OCI-LY7 (cell line): ENCODE measurements around the gene SEMA7A. TPM values are rescaled to one million over a fixed set of nuclear protein-coding genes. Genes with fewer than 3 reads are reported as not detected.

ENCODE experiments used
- BruUV-seq: library from RNA; stranded (reverse); fragments of 400-500 nt; replicated peaks from 2 replicates; lab custom pipeline; 2021; lab: Mats Ljungman, UMichigan
- CTCF ChIA-PET: fragments of 300-600 bp; sonication (Branson Sonifier 250); formaldehyde crosslinking; loops from one replicate; lab custom pipeline; 2022; ENCODE audit warnings: antibody characterized with exemption; ENCODE audit not compliant: unreplicated experiment; lab: Charles Lee
- POLR2A ChIA-PET: fragments of 300-600 bp; sonication (Branson Sonifier 250); formaldehyde crosslinking; loops from one replicate; lab custom pipeline; 2022; ENCODE audit warnings: antibody characterized with exemption; lab: Charles Lee
- DNase-seq: peaks from one replicate; pipeline ENCODE4 v3.0.0-alpha.2; 2015; ENCODE audit warnings: low spot score
- H2AFZ ChIP-seq: fragments of 200-600 bp; sonication (generic), shearing (Covaris generic); 2 replicates; pipeline ENCODE4 v1.6.1; 2014; ENCODE audit warnings: mild to moderate bottlenecking, antibody characterized with exemption, low read length, moderate library complexity
- H3K27ac ChIP-seq: fragments of 200-600 bp; sonication (generic); 2 replicates; pipeline ENCODE4 v1.5.1; 2014; ENCODE audit warnings: mixed run types, low read depth, mild to moderate bottlenecking, moderate library complexity, low read length, inconsistent platforms; ENCODE audit not compliant: poor library complexity, severe bottlenecking
- H3K36me3 ChIP-seq: fragments of 200-600 bp; sonication (generic); 2 replicates; pipeline ENCODE4 v1.6.1; 2014; ENCODE audit warnings: mild to moderate bottlenecking, antibody characterized with exemption, low read length, moderate library complexity, mixed read lengths; ENCODE audit not compliant: insufficient read depth
- H3K4me1 ChIP-seq: fragments of 200-600 bp; sonication (generic); 2 replicates; pipeline ENCODE4 v1.5.1; 2014; ENCODE audit warnings: mild to moderate bottlenecking, low read length; ENCODE audit not compliant: insufficient read depth, poor library complexity, severe bottlenecking
- H3K4me2 ChIP-seq: fragments of 200-600 bp; sonication (generic); 2 replicates; pipeline ENCODE4 v1.6.1; 2014; ENCODE audit warnings: mild to moderate bottlenecking, low read length
- H3K4me3 ChIP-seq: fragments of 200-600 bp; sonication (generic); 2 replicates; pipeline ENCODE4 v1.5.1; 2014; ENCODE audit warnings: mild to moderate bottlenecking, low read depth, low read length; ENCODE audit not compliant: poor library complexity, severe bottlenecking
- H3K79me2 ChIP-seq: fragments of 200-600 bp; sonication (generic); 2 replicates; pipeline ENCODE4 v1.6.1; 2016; ENCODE audit warnings: low read depth, mild to moderate bottlenecking, low read length, moderate library complexity, mixed read lengths; ENCODE audit not compliant: insufficient read depth
- H3K9me2 ChIP-seq: fragments of 200-600 bp; sonication (generic); 2 replicates; pipeline ENCODE4 v1.6.1; 2016; ENCODE audit warnings: mild to moderate bottlenecking, low read length, mixed read lengths; ENCODE audit not compliant: insufficient read depth
- H3K9me3 ChIP-seq: fragments of 200-600 bp; sonication (generic); 2 replicates; pipeline ENCODE4 v1.6.1; 2014; ENCODE audit warnings: mild to moderate bottlenecking, mixed run types, low read length, mixed read lengths
- H4K20me1 ChIP-seq: fragments of 200-600 bp; sonication (generic); 2 replicates; pipeline ENCODE4 v1.6.1; 2014; ENCODE audit warnings: mild to moderate bottlenecking, antibody characterized with exemption, low read length, moderate library complexity, mixed read lengths; ENCODE audit not compliant: insufficient read depth
- CTCF ChIP-seq: fragments of 200-600 bp; sonication (generic); conservative IDR thresholded peaks from 2 replicates; pipeline ENCODE4 v1.5.1; 2014; ENCODE audit warnings: mild to moderate bottlenecking, antibody characterized with exemption, low read length, moderate library complexity, mixed read lengths
- EZH2phosphoT487 ChIP-seq: fragments of 200-600 bp; sonication (generic); IDR thresholded peaks from 2 replicates; pipeline ENCODE4 v1.6.1; 2018; ENCODE audit warnings: low read depth, borderline replicate concordance, mild to moderate bottlenecking, mixed run types, antibody characterized with exemption, low read length, moderate library complexity, mixed read lengths
- intact Hi-C: fragments of 100-400 bp; cut with micrococcal nuclease; formaldehyde crosslinking; loops from one replicate; pipeline ENCODE4 v1.10.0; 2022; ENCODE audit not compliant: unreplicated experiment
- total RNA-seq, 2 experiments: library from RNA; depleted of rRNA in 1 of 2; stranded (reverse); fragments of >200 nt in 1 of 2; shearing (Covaris generic) in 1 of 2; gene quantifications; 2 replicates each; pipeline ENCODE4 v1.2.3, GENCODE V29; 2014 to 2022

SEMA7A gene
- total RNA-seq, 2 experiments from 2014 or later = 0.06 to 1.0 TPM

GRCh38 chr15:74370471-74370870 is 63.3 kb downstream of the SEMA7A start:
- Histone ChIP-seq H3K4me1 (peaks cover 12% of the 10 kb centered on the region), H4K20me1 (no peaks in the 10 kb centered on the region), H3K27ac (no peak overlapping the region), H3K36me3 (no peaks in the 10 kb centered on the region), H2AFZ (no peak overlapping the region), H3K9me2 (no peaks in the 10 kb centered on the region), H3K9me3 (no peaks in the 10 kb centered on the region), H3K4me3 (no peak overlapping the region), H3K79me2 (no peaks in the 10 kb centered on the region), H3K4me2 (no peak overlapping the region)
- POLR2A ChIA-PET = interaction anchor here (0.6 kb wide), 2 partner anchors 39 to 81 kb away, joined by 3 to 5 read pairs; no protein-coding TSS in a partner anchor
- CTCF ChIA-PET = no interaction called here
- TF ChIP-seq EZH2phosphoT487 = no peak
- TF ChIP-seq CTCF = no peak
- intact Hi-C loops = loop anchor here (10.0 kb wide), 1 partner anchor 394 kb away; no protein-coding TSS in a partner anchor
- DNase-seq = no peak
- no TSS peak for BruUV-seq

GRCh38 chr15:74369756-74370155 is 64.0 kb downstream of the SEMA7A start:
- POLR2A ChIA-PET = no interaction called here
- Histone ChIP-seq H3K4me1 (peaks cover 8% of the 10 kb centered on the region), H4K20me1 (no peaks in the 10 kb centered on the region), H3K79me2 (no peaks in the 10 kb centered on the region), H3K27ac (no peak overlapping the region), H3K4me3 (no peak overlapping the region), H3K36me3 (no peaks in the 10 kb centered on the region), H3K9me2 (no peaks in the 10 kb centered on the region), H3K4me2 (no peak overlapping the region), H2AFZ (no peak overlapping the region), H3K9me3 (no peaks in the 10 kb centered on the region)
- DNase-seq = no peak
- CTCF ChIA-PET = no interaction called here
- no TSS peak for BruUV-seq
- no peak for TF ChIP-seq CTCF
- TF ChIP-seq EZH2phosphoT487 = no peak
- intact Hi-C loops = loop anchor here (10.0 kb wide), 1 partner anchor 395 kb away; no protein-coding TSS in a partner anchor

GRCh38 chr15:74369084-74369745 is 64.5 kb downstream of the SEMA7A start:
- Histone ChIP-seq H3K9me2 (no peaks in the 10 kb centered on the region), H3K27ac (no peak overlapping the region), H3K4me3 (no peak overlapping the region), H3K79me2 (no peaks in the 10 kb centered on the region), H3K4me2 (no peak overlapping the region), H2AFZ (no peak overlapping the region), H3K9me3 (no peaks in the 10 kb centered on the region), H3K36me3 (no peaks in the 10 kb centered on the region), H4K20me1 (no peaks in the 10 kb centered on the region), H3K4me1 (peaks cover 4% of the 10 kb centered on the region)
- ChIA-PET POLR2A (no interaction called here), CTCF (no interaction called here)
- no TSS peak for BruUV-seq
- no peak for TF ChIP-seq EZH2phosphoT487
- TF ChIP-seq CTCF = no peak
- intact Hi-C loops = no loop called here
- DNase-seq = no peak
